ENCODE results near the gene CARS2.
"Not testable (repeated sequence)": the region's sequence is repeated elsewhere in the genome, so short reads cannot be mapped to it uniquely, and the experiment has no call there.

The CARS2 gene

GRCh38 chr13:110699148-110700145 is 6.5 kb downstream of the CARS2 start:
- TF ChIP-seq POLR2A (IDR thresholded peaks at IDR 0.05; ENCODE audit: extremely low read depth, insufficient read length) (no peak), CTCF (IDR thresholded peaks at IDR 0.05; ENCODE audit: low read depth, low read length) (no peak), MAX (IDR thresholded peaks at IDR 0.05; ENCODE audit: low read depth, low read length) (no peak), MYC (IDR thresholded peaks at IDR 0.05; ENCODE audit: low read depth, low read length) (no peak)
- no peak overlapping the region for H3K4me3 ChIP-seq (ENCODE audit: low read depth, low read length)
- DNase-seq (ENCODE audit: low read depth) = no peak

GRCh38 chr13:110698689-110699088 is 7.2 kb downstream of the CARS2 start:
- DNase-seq (ENCODE audit: low read depth) = no peak
- TF ChIP-seq MYC (IDR thresholded peaks at IDR 0.05; ENCODE audit: low read depth, low read length) = no peak
- TF ChIP-seq CTCF (IDR thresholded peaks at IDR 0.05; ENCODE audit: low read depth, low read length) = no peak
- no peak for TF ChIP-seq POLR2A (IDR thresholded peaks at IDR 0.05; ENCODE audit: extremely low read depth, insufficient read length)
- H3K4me3 ChIP-seq (ENCODE audit: low read depth, low read length) = no peak overlapping the region

- H3K4me3 ChIP-seq (ENCODE audit: low read depth, low read length) = no peak overlapping the region
- DNase-seq (ENCODE audit: low read depth) = no peak
Measured at GRCh38 chr13:110697842-110698241, 8.1 kb downstream of the CARS2 start.

GRCh38 chr13:110696776-110697175 is 9.1 kb downstream of the CARS2 start:
- H3K4me3 ChIP-seq (ENCODE audit: low read depth, low read length) = no peak overlapping the region
- DNase-seq (ENCODE audit: low read depth) = no peak
- TF ChIP-seq MYC (IDR thresholded peaks at IDR 0.05; ENCODE audit: low read depth, low read length) (no peak), CTCF (IDR thresholded peaks at IDR 0.05; ENCODE audit: low read depth, low read length) (no peak), MAX (IDR thresholded peaks at IDR 0.05; ENCODE audit: low read depth, low read length) (no peak), POLR2A (IDR thresholded peaks at IDR 0.05; ENCODE audit: extremely low read depth, insufficient read length) (no peak)

More at GRCh38 chr13:110697842-110698241, 8.1 kb downstream of the CARS2 start:
- no peak for TF ChIP-seq POLR2A (IDR thresholded peaks at IDR 0.05; ENCODE audit: extremely low read depth, insufficient read length)
- TF ChIP-seq MYC (IDR thresholded peaks at IDR 0.05; ENCODE audit: low read depth, low read length) = no peak
- TF ChIP-seq MAX (IDR thresholded peaks at IDR 0.05; ENCODE audit: low read depth, low read length) = no peak
- no peak for TF ChIP-seq CTCF (IDR thresholded peaks at IDR 0.05; ENCODE audit: low read depth, low read length)

- not testable (repeated sequence) for H3K4me3 ChIP-seq (ENCODE audit: low read depth, low read length); DNase-seq (ENCODE audit: low read depth)
Measured at GRCh38 chr13:110695774-110696173, 10.1 kb downstream of the CARS2 start.

GRCh38 chr13:110690516-110690915 is 15.4 kb downstream of the CARS2 start:
- no peak for DNase-seq (ENCODE audit: low read depth)
- TF ChIP-seq POLR2A (IDR thresholded peaks at IDR 0.05; ENCODE audit: extremely low read depth, insufficient read length) (no peak), MYC (IDR thresholded peaks at IDR 0.05; ENCODE audit: low read depth, low read length) (no peak), MAX (IDR thresholded peaks at IDR 0.05; ENCODE audit: low read depth, low read length) (no peak), CTCF (IDR thresholded peaks at IDR 0.05; ENCODE audit: low read depth, low read length) (no peak)

More at GRCh38 chr13:110690516-110690915, 15.4 kb downstream of the CARS2 start:
- no peak overlapping the region for H3K4me3 ChIP-seq (ENCODE audit: low read depth, low read length)
